SK-N-DZ (cell line): Measurements from ENCODE around the gene PPOX.

ENCODE experiments used
- DNase-seq: peaks from one replicate; pipeline ENCODE4 v3.0.0-alpha.2; 2015; ENCODE audit warnings: low spot score

Gene PPOX

DNA sequence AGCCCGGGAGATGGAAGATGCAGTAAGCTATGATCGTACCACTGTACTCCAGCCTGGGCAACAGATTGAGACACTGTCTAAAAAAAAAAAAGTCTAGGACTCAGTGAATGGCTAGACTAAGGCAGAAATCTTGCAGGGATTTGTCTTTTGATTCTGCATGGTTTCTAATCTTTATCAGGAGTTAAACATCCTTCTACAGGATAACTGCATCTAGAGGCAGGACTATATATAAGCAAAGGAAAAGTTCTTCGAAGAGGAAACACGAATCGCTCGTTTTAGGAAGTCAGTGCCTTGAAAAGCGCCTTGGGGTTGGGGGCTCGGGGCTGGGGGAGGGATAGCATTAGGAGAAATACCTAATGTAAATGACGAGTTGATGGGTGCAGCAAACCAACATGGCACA lies 13.1 kb upstream of the PPOX start:
- DNase-seq: no peak

DNA sequence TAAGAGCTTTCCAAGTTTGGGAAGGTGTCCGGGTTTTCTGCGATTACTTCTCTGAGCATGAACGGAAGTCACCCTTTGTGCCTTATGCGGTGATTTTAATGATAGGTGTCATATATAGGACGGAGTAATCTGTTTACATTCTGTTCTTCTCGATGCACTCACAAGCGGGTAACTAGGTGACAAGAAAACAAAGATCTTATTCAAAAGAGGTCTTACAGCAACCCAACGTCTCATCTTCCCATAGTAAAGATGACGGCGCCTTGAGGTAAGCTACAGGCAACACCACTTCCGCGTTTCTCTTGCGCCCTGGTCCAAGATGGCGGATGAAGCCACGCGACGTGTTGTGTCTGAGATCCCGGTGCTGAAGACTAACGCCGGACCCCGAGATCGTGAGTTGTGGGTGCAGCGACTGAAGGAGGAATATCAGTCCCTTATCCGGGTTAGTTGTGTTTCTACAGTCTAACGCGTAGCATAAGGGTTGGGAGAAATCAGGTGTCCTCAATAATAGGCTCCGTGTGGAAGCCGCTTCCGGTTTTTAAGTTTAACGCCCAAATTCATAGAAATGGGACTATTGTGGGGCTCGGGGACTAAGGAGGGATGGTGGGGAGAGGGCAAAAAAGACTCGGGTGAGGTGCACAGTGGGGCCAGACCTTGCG lies 12.4 kb upstream of the PPOX start, which contains the start of gene UFC1:
TSS of gene UFC1 (plus strand) at position 297 of the 656 bp plus-strand sequence. CDS start at position 317, 20 bp downstream.
- peak; percentile 90 for DNase-seq

DNA sequence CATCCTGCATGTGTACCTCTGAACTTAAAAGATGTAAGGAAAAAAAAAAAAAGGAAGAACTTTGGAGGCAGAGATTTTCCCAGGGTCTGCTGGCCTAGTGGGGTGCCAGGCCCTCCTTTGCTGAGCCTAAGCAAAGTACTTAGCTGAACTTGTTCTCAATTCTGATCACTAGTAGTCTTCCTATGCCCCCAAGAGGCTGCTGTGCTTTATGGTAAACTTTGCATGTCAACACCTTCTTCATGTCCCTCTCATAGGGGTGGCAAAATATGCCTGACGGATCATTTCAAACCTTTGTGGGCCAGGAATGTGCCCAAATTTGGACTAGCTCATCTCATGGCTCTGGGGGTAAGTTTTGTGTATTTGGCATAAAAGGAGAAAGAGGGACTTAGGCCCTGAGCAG lies 8.4 kb upstream of the PPOX start:
- no peak for DNase-seq

DNA sequence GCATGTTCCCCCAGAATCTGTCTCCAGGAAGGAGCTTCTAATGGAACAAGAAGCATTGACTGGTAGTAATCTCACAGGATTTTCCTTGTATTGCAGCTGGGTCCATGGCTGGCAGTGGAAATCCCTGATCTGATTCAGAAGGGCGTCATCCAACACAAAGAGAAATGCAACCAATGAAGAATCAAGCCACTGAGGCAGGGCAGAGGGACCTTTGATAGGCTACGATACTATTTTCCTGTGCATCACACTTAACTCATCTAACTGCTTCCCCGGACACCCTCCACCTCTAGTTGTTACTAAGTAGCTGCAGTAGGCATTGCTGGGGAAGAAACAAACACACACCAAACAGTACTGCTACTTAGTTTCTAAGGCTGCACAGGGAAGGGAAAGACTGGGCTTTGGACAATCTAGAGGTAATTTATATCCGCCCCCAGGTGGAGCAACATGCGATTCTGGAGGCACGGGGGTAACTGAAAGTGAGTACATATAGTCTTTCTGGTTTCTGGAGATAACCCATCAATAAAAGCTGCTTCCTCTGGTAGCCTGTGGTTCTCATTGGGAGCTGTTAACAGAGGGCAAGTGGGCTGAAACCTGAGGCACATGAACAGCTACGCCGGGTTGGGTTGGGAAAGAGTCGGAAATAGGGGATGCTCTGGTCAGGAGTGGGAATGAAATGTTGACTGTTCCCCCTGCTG lies 7.8 kb upstream of the PPOX start:
- no peak for DNase-seq

DNA sequence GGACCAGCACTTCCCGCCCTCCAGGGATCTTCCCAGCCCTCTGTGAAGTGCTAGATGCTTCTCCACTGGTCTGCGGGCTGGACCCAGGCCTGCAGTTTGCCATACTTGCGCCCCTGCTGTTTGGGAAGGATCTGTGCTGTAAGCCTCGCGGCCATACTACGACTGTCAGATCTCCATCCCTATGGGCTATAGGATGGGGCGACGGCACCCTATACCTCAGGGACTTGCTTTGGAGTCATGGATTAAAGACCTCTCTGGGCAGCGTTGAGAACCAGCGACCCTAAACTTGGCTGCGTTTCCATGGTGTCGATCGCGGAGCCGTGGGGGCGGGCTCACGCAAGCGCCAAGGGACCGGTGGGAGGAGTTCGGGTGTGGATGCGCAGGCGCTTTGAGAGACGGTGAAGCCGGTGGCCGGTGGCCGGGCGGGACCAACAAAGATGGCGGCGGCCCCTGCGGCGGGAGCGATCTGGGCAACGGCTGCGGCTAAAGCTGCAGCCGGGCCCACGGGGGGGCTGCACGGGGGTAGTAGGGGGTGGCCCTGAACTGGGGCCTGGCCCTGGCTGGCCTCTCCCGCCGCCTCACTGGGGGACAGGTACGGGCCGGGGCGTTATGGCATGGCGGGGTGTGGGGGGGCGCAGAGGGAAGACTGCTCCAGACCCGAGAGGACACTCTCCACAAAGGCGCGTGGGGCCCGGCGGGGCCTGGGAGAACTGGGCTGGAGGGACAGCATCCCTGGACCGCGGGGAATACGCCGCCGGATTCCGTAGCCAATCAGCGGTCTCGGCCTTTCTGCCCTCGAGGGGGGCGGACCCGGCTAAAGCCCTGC lies 6.9 kb upstream of the PPOX start, which contains the start of gene USP21:
TSS of gene USP21 (plus strand) at position 414 of the 826 bp plus-strand sequence. CDS start 1,141 bp downstream, outside the sequence.
- DNase-seq: peak; percentile 92

DNA sequence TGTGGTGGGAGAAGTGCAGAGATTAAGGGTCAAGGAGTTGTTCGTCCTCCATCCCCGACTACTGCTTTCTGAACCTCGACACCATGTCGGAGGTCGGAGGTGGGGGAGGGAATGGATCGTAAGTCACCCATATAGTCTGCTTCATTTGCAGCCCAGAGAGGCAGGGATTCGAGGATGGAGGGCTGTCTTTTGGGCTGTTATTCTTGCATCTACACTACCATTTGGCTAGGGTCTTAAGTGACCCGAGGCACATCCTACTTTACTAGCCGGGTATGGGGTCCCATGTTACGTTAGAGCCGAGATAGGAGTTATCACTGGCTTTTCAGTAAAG lies 6.3 kb upstream of the PPOX start:
- no peak for DNase-seq

DNA sequence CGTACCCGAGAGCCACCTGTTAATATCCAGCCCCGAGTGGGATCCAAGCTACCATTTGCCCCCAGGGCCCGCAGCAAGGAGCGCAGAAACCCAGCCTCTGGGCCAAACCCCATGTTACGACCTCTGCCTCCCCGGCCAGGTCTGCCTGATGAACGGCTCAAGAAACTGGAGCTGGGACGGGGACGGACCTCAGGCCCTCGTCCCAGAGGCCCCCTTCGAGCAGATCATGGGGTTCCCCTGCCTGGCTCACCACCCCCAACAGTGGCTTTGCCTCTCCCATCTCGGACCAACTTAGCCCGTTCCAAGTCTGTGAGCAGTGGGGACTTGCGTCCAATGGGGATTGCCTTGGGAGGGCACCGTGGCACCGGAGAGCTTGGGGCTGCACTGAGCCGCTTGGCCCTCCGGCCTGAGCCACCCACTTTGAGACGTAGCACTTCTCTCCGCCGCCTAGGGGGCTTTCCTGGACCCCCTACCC lies 5.5 kb upstream of the PPOX start:
- no peak for DNase-seq

DNA sequence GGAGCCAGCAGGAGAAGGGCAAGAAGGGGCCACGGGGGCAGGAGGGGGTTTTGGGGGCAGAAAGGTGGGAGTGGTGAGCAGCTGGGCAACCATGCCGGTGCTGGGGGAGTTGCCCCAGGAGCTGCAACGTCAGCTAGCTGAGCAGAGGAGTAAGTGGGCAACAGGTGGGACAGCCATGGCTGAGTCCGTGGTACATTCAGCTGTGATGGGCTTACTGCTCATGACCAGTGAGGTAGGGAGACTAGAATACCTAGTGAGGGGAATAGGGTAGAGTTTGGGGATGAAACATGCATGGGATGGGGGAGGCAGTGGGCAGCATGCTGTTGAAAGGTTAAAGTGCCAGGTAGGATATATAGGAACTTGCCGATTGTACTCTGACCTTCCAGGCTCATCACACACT lies 4.6 kb upstream of the PPOX start:
- DNase-seq: no peak

DNA sequence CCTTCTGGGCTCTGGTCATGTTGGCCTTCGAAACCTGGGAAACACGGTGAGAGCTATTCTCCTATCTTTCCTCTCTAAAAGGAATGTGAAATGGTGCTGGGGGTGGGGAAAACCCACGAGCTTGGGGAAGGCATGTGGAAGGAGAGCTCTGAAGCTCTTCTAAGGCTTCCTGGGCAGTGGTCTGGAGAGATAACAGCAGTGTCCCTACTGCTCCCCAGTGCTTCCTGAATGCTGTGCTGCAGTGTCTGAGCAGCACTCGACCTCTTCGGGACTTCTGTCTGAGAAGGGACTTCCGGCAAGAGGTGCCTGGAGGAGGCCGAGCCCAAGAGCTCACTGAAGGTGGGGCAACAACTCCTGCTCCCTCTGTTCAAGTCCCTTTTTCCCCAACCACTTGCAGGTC lies 4.2 kb upstream of the PPOX start:
- DNase-seq: no peak

DNA sequence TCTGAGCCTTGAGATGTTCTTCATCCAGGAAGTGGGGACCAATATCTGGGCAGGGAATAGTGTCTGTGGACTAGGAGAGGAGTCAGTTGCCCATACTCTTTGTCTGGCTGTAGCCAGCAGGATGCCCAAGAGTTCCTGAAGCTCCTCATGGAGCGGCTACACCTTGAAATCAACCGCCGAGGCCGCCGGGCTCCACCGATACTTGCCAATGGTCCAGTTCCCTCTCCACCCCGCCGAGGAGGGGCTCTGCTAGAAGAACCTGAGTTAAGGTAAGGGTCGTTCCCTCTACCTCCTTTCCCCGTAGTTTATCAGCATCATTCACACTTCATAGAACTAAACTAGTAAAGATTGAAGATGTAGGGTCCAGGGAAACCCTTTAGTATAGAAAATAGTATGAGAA lies 3.4 kb upstream of the PPOX start:
- DNase-seq: no peak

DNA sequence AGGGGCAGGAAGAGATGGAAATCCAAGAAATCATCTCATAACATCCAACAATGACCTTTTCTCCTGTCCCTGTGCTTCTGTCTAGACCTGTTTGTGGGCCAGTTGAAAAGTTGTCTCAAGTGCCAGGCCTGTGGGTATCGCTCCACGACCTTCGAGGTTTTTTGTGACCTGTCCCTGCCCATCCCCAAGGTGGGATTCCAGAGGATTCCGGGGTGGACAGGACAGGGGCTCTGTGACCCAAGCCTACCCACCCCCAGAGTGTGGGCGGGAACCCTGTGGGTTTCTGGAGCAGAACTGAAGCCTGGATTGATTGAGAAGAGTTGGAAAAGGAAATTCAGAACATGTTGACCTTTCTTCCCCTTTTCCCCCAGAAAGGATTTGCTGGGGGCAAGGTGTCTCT lies 2.4 kb upstream of the PPOX start:
- no peak for DNase-seq

DNA sequence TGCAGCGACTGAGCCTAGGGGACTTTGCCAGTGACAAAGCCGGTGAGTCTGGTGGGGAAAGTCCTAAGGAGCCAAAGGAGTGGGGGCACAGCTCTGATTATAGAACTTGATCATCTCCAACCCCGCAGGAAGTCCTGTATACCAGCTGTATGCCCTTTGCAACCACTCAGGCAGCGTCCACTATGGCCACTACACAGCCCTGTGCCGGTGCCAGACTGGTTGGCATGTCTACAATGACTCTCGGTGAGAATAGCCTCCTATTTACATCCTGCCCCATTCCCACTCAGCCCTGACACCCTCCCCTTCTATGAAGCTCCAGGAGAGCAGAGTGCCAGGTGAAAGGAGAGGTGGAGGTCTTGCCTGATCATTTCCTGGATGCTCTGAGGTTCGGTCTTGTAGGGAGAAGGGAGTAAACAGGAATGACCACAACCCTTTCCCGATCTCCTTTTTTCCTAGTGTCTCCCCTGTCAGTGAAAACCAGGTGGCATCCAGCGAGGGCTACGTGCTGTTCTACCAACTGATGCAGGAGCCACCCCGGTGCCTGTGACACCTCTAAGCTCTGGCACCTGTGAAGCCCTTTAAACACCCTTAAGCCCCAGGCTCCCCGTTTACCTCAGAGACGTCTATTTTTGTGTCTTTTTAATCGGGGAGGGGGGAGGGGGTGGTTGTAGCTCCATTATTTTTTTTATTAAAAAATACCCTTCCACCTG lies 1.2 kb upstream of the PPOX start:
- no peak for DNase-seq

DNA sequence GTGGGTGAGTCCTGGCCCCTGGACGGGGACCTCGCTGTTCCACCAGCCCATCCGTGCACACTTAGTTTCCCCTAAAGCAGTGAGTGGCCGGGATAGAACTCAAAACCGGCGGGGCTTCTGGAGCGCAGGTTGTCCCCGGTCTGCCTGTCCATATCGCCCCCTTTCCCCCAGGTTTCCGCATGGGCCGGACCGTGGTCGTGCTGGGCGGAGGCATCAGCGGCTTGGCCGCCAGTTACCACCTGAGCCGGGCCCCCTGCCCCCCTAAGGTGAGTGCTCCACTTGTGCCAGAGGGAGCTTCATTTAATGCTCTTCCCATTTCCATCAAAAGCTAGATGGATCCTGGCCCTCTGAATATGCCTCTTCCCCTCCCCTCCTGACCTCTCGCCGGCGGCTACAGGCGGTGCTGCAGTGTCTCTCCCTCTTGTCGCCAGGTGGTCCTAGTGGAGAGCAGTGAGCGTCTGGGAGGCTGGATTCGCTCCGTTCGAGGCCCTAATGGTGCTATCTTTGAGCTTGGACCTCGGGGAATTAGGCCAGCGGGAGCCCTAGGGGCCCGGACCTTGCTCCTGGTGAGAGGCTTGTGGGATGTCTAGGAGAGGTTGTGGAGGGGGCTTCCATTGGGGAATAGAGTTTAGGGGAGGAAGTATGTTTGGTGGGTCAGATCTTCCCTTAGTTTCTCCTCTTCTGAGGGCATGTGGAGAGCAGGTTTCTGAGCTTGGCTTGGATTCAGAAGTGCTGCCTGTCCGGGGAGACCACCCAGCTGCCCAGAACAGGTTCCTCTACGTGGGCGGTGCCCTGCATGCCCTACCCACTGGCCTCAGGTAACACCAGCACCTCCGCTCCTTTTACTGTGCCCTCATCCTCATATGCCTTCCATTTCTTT lies 683 bp downstream of the PPOX start:
- peak; percentile 50 for DNase-seq

DNA sequence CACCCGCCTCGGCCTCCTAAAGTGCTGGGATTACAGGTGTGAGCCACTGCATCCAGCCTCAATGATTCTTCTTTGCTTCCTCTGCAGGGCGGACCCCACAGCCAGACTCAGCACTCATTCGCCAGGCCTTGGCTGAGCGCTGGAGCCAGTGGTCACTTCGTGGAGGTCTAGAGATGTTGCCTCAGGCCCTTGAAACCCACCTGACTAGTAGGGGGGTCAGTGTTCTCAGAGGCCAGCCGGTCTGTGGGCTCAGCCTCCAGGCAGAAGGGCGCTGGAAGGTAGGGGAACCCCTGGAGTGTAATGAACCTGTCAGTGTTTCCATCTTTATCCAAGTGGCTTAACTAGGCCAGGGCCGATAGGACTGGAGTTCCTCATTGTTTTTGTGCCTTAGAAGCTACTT lies 2.7 kb downstream of the PPOX start:
- no peak for DNase-seq

DNA sequence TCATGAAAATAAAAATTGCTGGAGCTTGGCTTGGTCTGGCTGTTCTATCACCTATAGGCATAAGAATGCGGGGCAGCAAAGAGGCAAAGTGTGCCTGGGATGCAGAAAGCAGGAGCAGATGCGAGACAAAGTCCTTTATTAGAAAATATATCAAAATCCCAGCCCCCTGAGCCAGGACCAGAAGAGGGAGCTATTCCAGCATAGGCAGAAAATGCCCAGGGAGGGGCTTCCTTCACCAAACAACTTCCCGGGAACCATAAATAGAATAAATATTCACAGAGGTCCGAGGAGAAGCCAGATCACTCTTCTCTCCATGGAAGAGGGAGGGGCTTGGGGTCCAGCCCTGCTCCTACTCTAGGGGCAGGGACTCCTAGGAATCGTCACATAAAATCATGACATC lies 5.0 kb downstream of the PPOX start:
- DNase-seq: no peak

DNA sequence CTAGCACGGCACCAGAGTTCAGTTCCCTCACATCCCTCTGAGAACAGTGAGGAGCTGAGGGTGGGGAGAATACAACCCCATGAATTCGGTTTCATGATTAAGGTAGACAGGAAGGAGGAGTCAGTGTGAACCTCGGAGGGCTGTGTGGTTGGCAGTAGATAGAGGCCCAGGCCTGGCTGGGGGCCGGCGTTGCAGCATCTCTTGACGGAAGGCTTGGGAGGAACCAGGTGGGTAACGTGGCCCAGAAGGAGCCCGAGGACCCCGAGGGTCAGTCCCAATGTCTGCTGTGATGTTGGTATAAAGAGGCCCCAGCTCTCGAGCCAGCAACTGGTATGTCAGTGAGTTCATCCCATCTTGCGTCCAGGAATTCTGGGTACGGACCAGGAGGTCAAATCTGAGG lies 5.5 kb downstream of the PPOX start:
- no peak for DNase-seq

DNA sequence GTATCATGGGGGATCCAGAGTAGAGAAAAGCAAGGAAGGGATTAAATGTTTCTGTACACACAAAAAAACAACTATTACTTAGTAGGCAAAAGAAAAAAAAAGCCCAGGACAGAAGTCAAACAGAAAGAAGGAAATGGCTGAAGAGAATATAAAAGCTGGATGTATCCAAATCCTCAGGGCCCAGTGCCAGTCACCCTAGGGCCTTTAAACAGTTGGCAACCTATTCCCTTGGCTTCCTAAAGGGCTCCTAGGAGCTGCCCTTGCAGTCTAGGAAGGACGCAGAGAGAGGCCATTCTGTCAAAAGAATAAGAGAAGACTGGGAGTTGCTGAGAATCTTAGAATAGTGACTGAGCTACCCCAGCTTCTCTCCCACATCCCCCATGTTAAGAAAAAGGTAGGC lies 6.1 kb downstream of the PPOX start:
- no peak for DNase-seq

DNA sequence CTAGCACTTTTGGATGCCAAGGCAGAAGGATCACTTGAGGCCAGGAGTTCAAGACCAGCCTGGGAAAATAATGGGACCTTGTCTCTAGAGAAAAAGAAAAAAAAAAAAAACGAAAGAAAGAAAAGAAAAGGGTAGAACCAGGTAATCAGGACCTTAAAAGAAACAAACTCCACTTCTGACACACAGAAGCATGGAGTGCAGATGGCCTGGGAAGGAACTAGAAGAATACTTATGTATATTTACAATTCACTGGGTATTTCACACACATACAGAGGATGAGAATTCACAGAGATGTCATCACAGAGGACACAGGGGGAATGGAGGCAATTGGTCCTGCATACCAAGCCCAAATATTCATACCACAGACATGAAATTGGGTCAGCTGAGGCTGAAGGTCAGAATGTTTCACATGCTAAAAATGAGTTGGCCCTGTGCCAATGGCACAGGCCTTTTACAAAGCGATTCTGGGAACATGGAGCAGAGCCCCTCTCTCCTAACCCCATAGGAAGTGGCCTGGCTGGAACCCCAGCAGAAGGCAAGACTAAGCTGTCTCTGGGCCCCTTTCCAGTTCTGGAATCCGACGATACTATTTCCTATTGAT lies 6.7 kb downstream of the PPOX start:
- DNase-seq: no peak

DNA sequence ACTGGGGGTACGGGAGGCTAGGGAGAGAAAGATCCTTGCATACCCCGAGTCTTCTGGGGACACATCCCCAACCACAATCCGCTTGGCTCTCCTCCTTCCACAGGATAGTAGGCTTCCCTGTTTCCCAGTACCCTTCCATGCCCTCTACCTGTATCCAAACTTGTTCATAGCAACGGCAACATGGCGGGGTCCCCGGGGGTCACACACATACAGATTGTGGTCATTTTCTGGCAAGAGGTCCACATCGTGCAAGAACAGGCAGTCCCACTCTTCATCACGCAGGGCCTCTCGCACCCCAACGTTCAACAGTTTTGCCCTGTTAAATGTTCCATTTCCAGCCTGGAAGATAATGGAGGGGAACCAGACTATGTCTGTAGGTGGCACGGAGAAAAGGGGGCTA lies 7.5 kb downstream of the PPOX start:
- no peak for DNase-seq

DNA sequence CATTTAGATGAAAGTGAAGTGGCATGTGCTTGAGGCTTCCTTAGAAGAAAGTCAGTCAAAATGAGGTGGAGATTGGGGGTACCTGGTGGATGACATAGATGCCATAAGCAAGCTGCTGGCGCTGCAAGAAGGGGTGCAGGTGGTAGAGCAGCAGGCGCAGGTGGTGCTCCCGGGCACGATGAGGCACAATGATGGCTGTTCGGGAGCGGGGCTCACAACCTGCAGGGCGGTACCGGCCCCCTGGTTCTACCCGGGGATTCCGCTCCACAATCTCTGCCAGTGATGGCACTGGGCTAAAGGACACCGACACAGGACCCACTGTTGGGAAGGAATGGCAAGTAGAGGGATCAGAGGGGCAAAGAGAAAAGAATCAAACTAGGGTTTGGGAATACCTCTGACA lies 8.7 kb downstream of the PPOX start:
- DNase-seq: no peak
